GM12878 (cell line): ENCODE data around the gene DNAJC18. TPM values are rescaled to one million over a fixed set of nuclear protein-coding genes. Genes with fewer than 3 reads are reported as not detected.

Experiments used
- ATAC-seq: fragments of 200-7000 bp; cut with Tn5 transposase; 3 replicates; pipeline ENCODE4 v1.9.1; 2020; ENCODE audit warnings: mild to moderate bottlenecking, moderate library complexity
- BruUV-seq: library from RNA; stranded (reverse); fragments of 400-500 nt; replicated peaks from 2 replicates; lab custom pipeline; 2021; lab: Mats Ljungman, UMichigan
- CTCF ChIA-PET: fragments of 300-600 bp; sonication (Branson Sonifier 250); formaldehyde crosslinking; extraction: SDS; loops from one replicate; lab custom pipeline; 2021; ENCODE audit warnings: inconsistent platforms; lab: Yijun Ruan, JAX
- POLR2A ChIA-PET: fragments of 350-600 bp; formaldehyde crosslinking; extraction: SDS; loops from one replicate; lab custom pipeline; 2021; ENCODE audit warnings: inconsistent platforms; lab: Charles Lee
- RAD21 ChIA-PET: fragments of 300-600 bp; sonication (Branson Sonifier 250); formaldehyde crosslinking; loops from one replicate; lab custom pipeline; 2023; ENCODE audit warnings: antibody characterized with exemption; ENCODE audit not compliant: unreplicated experiment; lab: Charles Lee
- SMC1A ChIA-PET: fragments of 300-600 bp; sonication (Branson Sonifier 250); formaldehyde crosslinking; loops from one replicate; lab custom pipeline; 2023; ENCODE audit not compliant: unreplicated experiment, uncharacterized antibody; lab: Charles Lee
- DNase-seq: peaks from one replicate; pipeline ENCODE4 v3.0.0-alpha.2; 2011; ENCODE audit warnings: low read depth, low spot score
- FAIRE-seq: peaks from 3 replicates; lab custom pipeline; 2011; peaks lifted over from hg19 to GRCh38; lab: Jason Lieb, UNC
- H2AFZ ChIP-seq: 2 replicates; pipeline ENCODE4 v1.6.0; 2011; ENCODE audit warnings: low read depth, low read length, control low read depth; ENCODE audit not compliant: control insufficient read depth
- H3K27ac ChIP-seq: 2 replicates; pipeline ENCODE4 v1.5.1; 2011; ENCODE audit warnings: control low read depth; ENCODE audit not compliant: control insufficient read depth, insufficient read depth
- H3K27me3 ChIP-seq, 2 experiments: replicated peaks in 1 of 2; 2 replicates each; pipeline versions ENCODE4 v1.6.0 to v1.6.1; 2011; ENCODE audit warnings: low read length in 1 of 2; ENCODE audit not compliant: control insufficient read depth in 2 of 2, insufficient read depth in 2 of 2
- H3K36me3 ChIP-seq, 2 experiments: 2 replicates each; pipeline ENCODE4 v1.5.1; 2011; ENCODE audit warnings: low read length in 1 of 2; ENCODE audit not compliant: control insufficient read depth in 2 of 2, insufficient read depth in 2 of 2
- H3K4me1 ChIP-seq: 2 replicates; pipeline ENCODE4 v1.6.1; 2011; ENCODE audit warnings: mild to moderate bottlenecking, low read length, moderate library complexity, mixed read lengths; ENCODE audit not compliant: control insufficient read depth, insufficient read depth
- H3K4me2 ChIP-seq: 2 replicates; pipeline ENCODE4 v1.6.0; 2011; ENCODE audit warnings: control low read depth; ENCODE audit not compliant: control insufficient read depth, insufficient read depth
- H3K4me3 ChIP-seq: fragments of 200-600 bp; sonication (generic); 2 replicates; pipeline ENCODE4 v1.5.1; 2016
- H3K79me2 ChIP-seq: 2 replicates; pipeline ENCODE4 v1.6.0; 2011; ENCODE audit warnings: low read length; ENCODE audit not compliant: control insufficient read depth, insufficient read depth
- H3K9ac ChIP-seq: 2 replicates; pipeline ENCODE4 v1.8.0; 2011; ENCODE audit warnings: low read length, control low read depth, mixed read lengths; ENCODE audit not compliant: control insufficient read depth, insufficient read depth
- H3K9me3 ChIP-seq: replicated peaks from 3 replicates; pipeline ENCODE4 v1.5.1; 2011; ENCODE audit warnings: mild to moderate bottlenecking, low read length; ENCODE audit not compliant: control insufficient read depth, insufficient read depth
- H4K20me1 ChIP-seq: 2 replicates; pipeline ENCODE4 v1.6.0; 2011; ENCODE audit not compliant: control insufficient read depth, insufficient read depth
- BHLHE40 ChIP-seq, 2 experiments: fragments of 450-650 bp in 1 of 2; IDR thresholded peaks; 2 replicates each; pipeline ENCODE4 v1.6.1; 2011 to 2017; ENCODE audit warnings: low read depth in 2 of 2, borderline replicate concordance in 1 of 2, improper control_type of control experiment in 1 of 2, low read length in 1 of 2, mild to moderate bottlenecking in 1 of 2
- CBFB ChIP-seq: IDR thresholded peaks from 2 replicates; pipeline ENCODE4 v1.6.1; 2016; ENCODE audit warnings: antibody characterized with exemption, low read depth
- CHD1 ChIP-seq: IDR thresholded peaks from 2 replicates; pipeline ENCODE4 v1.6.1; 2012; ENCODE audit warnings: low read depth, low read length, improper control_type of control experiment
- CREB1 ChIP-seq: IDR thresholded peaks from 2 replicates; pipeline ENCODE4 v1.6.1; 2012; ENCODE audit warnings: low read depth, mild to moderate bottlenecking, inconsistent platforms
- DPF2 ChIP-seq: fragments of 450-650 bp; IDR thresholded peaks from 2 replicates; pipeline ENCODE4 v1.6.1; 2017; ENCODE audit warnings: mild to moderate bottlenecking
- GATAD2B ChIP-seq: fragments of 450-650 bp; conservative IDR thresholded peaks from 2 replicates; pipeline ENCODE4 v1.6.1; 2017; ENCODE audit warnings: low read depth, mild to moderate bottlenecking, moderate library complexity
- KAT2A ChIP-seq: conservative IDR thresholded peaks from 2 replicates; pipeline ENCODE4 v1.6.1; 2011; ENCODE audit warnings: low read depth, low read length; ENCODE audit not compliant: control insufficient read depth
- NR2F1 ChIP-seq: fragments of 450-650 bp; conservative IDR thresholded peaks from 2 replicates; pipeline ENCODE4 v1.6.1; 2017; ENCODE audit warnings: mild to moderate bottlenecking
- POU2F2 ChIP-seq: IDR thresholded peaks from 3 replicates; pipeline ENCODE4 v1.6.1; 2011; ENCODE audit warnings: low read depth, mild to moderate bottlenecking, low read length, borderline replicate concordance
- SREBF2 ChIP-seq: IDR thresholded peaks from 2 replicates; pipeline ENCODE4 v1.6.1; 2012; ENCODE audit warnings: mild to moderate bottlenecking, low read length
- TCF3 ChIP-seq: IDR thresholded peaks from 2 replicates; pipeline ENCODE4 v1.6.1; 2012; ENCODE audit warnings: low read depth, mild to moderate bottlenecking, low read length, borderline replicate concordance; ENCODE audit not compliant: insufficient read depth
- ZNF207 ChIP-seq: fragments of 450-650 bp; IDR thresholded peaks from 2 replicates; pipeline ENCODE4 v1.6.1; 2014; ENCODE audit warnings: antibody characterized with exemption, mild to moderate bottlenecking, borderline replicate concordance
- ZNF217 ChIP-seq: fragments of 450-650 bp; IDR thresholded peaks from 2 replicates; pipeline ENCODE4 v1.6.1; 2017; ENCODE audit warnings: antibody characterized with exemption, mild to moderate bottlenecking
- ZNF24 ChIP-seq: fragments of 450-650 bp; IDR thresholded peaks from 2 replicates; pipeline ENCODE4 v1.6.1; 2017; ENCODE audit warnings: antibody characterized with exemption, mild to moderate bottlenecking
- ZNF384 ChIP-seq: IDR thresholded peaks from 2 replicates; pipeline ENCODE4 v1.6.1; 2012; ENCODE audit warnings: low read depth, mild to moderate bottlenecking, low read length, improper control_type of control experiment, borderline replicate concordance
- WGBS: methylation state at CpG from one replicate; pipeline ENCODE4 v1.1.6; 2016; ENCODE audit warnings: low lambda C conversion rate; ENCODE audit not compliant: insufficient replicate concordance, insufficient coverage; ENCODE audit errors: missing lambda C conversion rate; 5-methylcytosine and 5-hydroxymethylcytosine counted together
- in situ Hi-C: fragments of 300-500 bp; cut with MboI; formaldehyde crosslinking; loops from 9 replicates; pipeline ENCODE4 v1.14.3; 2018; ENCODE audit warnings: mixed read lengths
- intact Hi-C: fragments of 100-400 bp; cut with micrococcal nuclease; formaldehyde crosslinking; loops from one replicate; pipeline ENCODE4 v1.14.2; 2022; ENCODE audit not compliant: unreplicated experiment
- polyA plus RNA-seq, 11 experiments: library from polyadenylated mRNA; depleted of rRNA in 4 of 11; unstranded in 6 of 11; stranded (reverse) in 5 of 11; fragments of >200 nt; fragmentation: Nextera tagmentation in 4 of 11; fragmentation: Illumina TruSeq in 1 of 11; extraction: Ambion mirVana in 4 of 11; extraction: Trizol in 1 of 11; gene quantifications; 1 replicate in 1 of 11; 2 replicates in 10 of 11; pipeline versions ENCODE4 v1.2.1 to v1.2.3, GENCODE V29; 2011 to 2016; ENCODE audit warnings: inconsistent platforms in 2 of 11, missing spikeins in 2 of 11, low read depth in 1 of 11
- total RNA-seq, 4 experiments: library from RNA; depleted of rRNA in 3 of 4; stranded (reverse); fragments of >200 nt in 3 of 4; fragmentation: Illumina TruSeq in 1 of 4; extraction: Trizol in 1 of 4; gene quantifications; 2 replicates each; pipeline versions ENCODE4 v1.2.1 to v1.2.3, GENCODE V29; 2013 to 2021
- TF ChIP-seq, protein P1 (sequence below): IDR thresholded peaks from 2 replicates; pipeline ENCODE4 v1.6.1; 2012; ENCODE audit warnings: low read depth, low read length, improper control_type of control experiment
- TF ChIP-seq, protein P2 (sequence below): fragments of 450-650 bp; IDR thresholded peaks from 2 replicates; pipeline ENCODE4 v1.6.1; 2016; ENCODE audit warnings: mild to moderate bottlenecking
- TF ChIP-seq, protein P3 (sequence below): IDR thresholded peaks from 2 replicates; pipeline ENCODE4 v1.6.1; 2012; ENCODE audit warnings: mild to moderate bottlenecking, low read depth, low read length

DNAJC18 gene
- total and polyA plus RNA-seq, 10 of the 15 experiments (the other 5 are each of a cell fraction or from before 2014, with no cell fraction given), result 6.4 to 26.7 (median 17.7) TPM

DNA sequence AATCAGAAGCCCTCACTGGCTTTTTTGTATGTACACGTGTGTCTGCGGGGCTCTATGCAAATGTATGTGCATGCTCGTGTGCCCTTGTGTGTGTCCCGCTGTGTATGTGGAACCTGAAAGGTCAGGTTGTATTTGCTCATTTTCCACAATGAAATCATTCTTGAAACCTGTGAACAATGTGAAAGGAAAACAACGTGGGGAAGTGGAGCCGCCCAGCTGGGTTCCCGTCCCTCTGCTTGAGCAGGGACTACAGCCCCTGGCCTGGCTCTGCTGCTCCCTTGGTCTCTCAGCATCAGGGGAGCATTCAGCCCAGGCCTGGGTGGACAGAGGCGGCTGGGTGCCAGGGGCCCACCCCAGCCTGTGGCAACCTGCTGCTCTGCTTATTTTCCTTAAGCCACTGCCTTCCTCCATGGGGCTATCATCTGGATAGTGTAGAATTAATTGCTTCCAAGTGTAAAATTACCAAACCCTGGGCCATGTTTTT is 20.2 kb upstream of the DNAJC18 start:
- Histone ChIP-seq H3K36me3 (no peaks in the 10 kb centered on the region), H4K20me1 (no peaks in the 10 kb centered on the region), H3K4me1 (peaks cover 39% of the 10 kb centered on the region), H3K9me3 (no peaks in the 10 kb centered on the region), H3K4me2 (peak overlapping the region; percentile 88), H3K27me3 (no peaks in the 10 kb centered on the region), H3K9ac (peak overlapping the region; percentile 33), H3K79me2 (no peaks in the 10 kb centered on the region), H2AFZ (peak overlapping the region; percentile 51), H3K4me3 (0 out of 2 replicates have a peak overlapping the region, but pooled peaks have one; percentile 28), H3K27ac (peak overlapping the region; percentile 93)
- DNase-seq (peak; percentile 64), ATAC-seq (peak; percentile 66), FAIRE-seq (peak; percentile 49)
- intact Hi-C loops, result loop anchor here (5.0 kb wide), 1 partner anchor 203 kb away; no protein-coding TSS in a partner anchor
- ChIA-PET SMC1A (interaction anchor here (0.6 to 4.1 kb wide), 12 partner anchors 11 to 234 kb away, joined by 3 to 32 read pairs (median 5); partner anchors contain the start of genes DNAJC18, SMIM33 and STING1), RAD21 (interaction anchor here (0.8 to 4.0 kb wide), 10 partner anchors 12 to 67 kb away, joined by 3 to 47 read pairs (median 7); partner anchors contain the start of genes DNAJC18 and STING1), CTCF (interaction anchor here (1.3 to 4.4 kb wide), 7 partner anchors 14 to 53 kb away, joined by 3 to 39 read pairs (median 19); partner anchors contain the start of genes DNAJC18 and STING1), POLR2A (interaction anchor here (0.6 to 3.6 kb wide), 9 partner anchors 12 to 190 kb away, joined by 3 to 53 read pairs (median 4); partner anchors contain the start of gene DNAJC18)
- BruUV-seq, result no TSS peak
- in situ Hi-C loops, result no loop called here
- WGBS, result 7% methylated on average over 8 of the region's 8 CpGs
- TF ChIP-seq DPF2 (peak; percentile 67; the same call in 1 of the 2 replicates), ZNF207 (no peak), CREB1 (peak; percentile 45; the same call in 1 of the 2 replicates), BHLHE40 (IDR thresholded peaks at IDR 0.05; ENCODE audit: borderline replicate concordance in 1 of 2, low read depth in 2 of 2, low read length in 1 of 2) (peak; percentile 94 to 96), SREBF2 (no peak), ZNF384 (no peak), NR2F1 (peak; percentile 82), CHD1 (no peak), TCF3 (no peak), GATAD2B (0 out of 2 replicates have a peak, but pooled peaks have one; percentile 29), ZNF24 (no peak), POU2F2 (peak; percentile 93; the same call in 1 of the 3 replicates), ZNF217 (no peak), KAT2A (no peak), CBFB (no peak)
- TF ChIP-seq, protein P1, sequence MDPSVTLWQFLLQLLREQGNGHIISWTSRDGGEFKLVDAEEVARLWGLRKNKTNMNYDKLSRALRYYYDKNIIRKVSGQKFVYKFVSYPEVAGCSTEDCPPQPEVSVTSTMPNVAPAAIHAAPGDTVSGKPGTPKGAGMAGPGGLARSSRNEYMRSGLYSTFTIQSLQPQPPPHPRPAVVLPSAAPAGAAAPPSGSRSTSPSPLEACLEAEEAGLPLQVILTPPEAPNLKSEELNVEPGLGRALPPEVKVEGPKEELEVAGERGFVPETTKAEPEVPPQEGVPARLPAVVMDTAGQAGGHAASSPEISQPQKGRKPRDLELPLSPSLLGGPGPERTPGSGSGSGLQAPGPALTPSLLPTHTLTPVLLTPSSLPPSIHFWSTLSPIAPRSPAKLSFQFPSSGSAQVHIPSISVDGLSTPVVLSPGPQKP, result no peak
- TF ChIP-seq, protein P2, sequence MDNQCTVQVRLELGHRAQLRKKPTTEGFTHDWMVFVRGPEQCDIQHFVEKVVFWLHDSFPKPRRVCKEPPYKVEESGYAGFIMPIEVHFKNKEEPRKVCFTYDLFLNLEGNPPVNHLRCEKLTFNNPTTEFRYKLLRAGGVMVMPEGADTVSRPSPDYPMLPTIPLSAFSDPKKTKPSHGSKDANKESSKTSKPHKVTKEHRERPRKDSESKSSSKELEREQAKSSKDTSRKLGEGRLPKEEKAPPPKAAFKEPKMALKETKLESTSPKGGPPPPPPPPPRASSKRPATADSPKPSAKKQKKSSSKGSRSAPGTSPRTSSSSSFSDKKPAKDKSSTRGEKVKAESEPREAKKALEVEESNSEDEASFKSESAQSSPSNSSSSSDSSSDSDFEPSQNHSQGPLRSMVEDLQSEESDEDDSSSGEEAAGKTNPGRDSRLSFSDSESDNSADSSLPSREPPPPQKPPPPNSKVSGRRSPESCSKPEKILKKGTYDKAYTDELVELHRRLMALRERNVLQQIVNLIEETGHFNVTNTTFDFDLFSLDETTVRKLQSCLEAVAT, result no peak
- TF ChIP-seq, protein P3, sequence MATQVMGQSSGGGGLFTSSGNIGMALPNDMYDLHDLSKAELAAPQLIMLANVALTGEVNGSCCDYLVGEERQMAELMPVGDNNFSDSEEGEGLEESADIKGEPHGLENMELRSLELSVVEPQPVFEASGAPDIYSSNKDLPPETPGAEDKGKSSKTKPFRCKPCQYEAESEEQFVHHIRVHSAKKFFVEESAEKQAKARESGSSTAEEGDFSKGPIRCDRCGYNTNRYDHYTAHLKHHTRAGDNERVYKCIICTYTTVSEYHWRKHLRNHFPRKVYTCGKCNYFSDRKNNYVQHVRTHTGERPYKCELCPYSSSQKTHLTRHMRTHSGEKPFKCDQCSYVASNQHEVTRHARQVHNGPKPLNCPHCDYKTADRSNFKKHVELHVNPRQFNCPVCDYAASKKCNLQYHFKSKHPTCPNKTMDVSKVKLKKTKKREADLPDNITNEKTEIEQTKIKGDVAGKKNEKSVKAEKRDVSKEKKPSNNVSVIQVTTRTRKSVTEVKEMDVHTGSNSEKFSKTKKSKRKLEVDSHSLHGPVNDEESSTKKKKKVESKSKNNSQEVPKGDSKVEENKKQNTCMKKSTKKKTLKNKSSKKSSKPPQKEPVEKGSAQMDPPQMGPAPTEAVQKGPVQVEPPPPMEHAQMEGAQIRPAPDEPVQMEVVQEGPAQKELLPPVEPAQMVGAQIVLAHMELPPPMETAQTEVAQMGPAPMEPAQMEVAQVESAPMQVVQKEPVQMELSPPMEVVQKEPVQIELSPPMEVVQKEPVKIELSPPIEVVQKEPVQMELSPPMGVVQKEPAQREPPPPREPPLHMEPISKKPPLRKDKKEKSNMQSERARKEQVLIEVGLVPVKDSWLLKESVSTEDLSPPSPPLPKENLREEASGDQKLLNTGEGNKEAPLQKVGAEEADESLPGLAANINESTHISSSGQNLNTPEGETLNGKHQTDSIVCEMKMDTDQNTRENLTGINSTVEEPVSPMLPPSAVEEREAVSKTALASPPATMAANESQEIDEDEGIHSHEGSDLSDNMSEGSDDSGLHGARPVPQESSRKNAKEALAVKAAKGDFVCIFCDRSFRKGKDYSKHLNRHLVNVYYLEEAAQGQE, result 0 out of 2 replicates have a peak, but pooled peaks have one; percentile 14
